ENCODE results near the gene GPR55. TPM values are rescaled to one million over a fixed set of nuclear protein-coding genes. Genes with fewer than 3 reads are reported as not detected.

Gene GPR55
- total RNA-seq, 1 experiment from 2014 or later, result not detected

GRCh38 chr2:230865307-230865765 lies 59.7 kb downstream of the GPR55 start:
- ChIA-PET RAD21 (ENCODE audit: low non-redundant PET in 1 of 2, low total read pairs in 2 of 2, uncharacterized antibody in 2 of 2, unreplicated experiment in 2 of 2) (no interaction called here), CTCF (interaction anchor here (0.6 to 1.4 kb wide), 6 partner anchors 9 to 41 kb away, joined by 3 to 7 read pairs (median 4); no protein-coding TSS in a partner anchor), POLR2A (interaction anchor here (0.7 kb wide), 1 partner anchor 11 kb away, joined by 3 read pairs; no protein-coding TSS in a partner anchor)
- peak overlapping the region; percentile 66; the same call in 1 of the 2 replicates for H3K27ac ChIP-seq (ENCODE audit: low read depth, low read length)
- no peaks in the 10 kb centered on the region for H3K9me3 ChIP-seq (ENCODE audit: control insufficient read depth in 1 of 2, insufficient read depth in 1 of 2, low read depth in 1 of 2, low read length in 2 of 2)
- H3K9me2 ChIP-seq (ENCODE audit: insufficient read depth), result no peaks in the 10 kb centered on the region
- peak overlapping the region; percentile 98 for H3K4me2 ChIP-seq (ENCODE audit: low read length)
- ATAC-seq (no peak), DNase-seq (ENCODE audit: low read depth, low spot score) (no peak)
- no peak overlapping the region for H2AFZ ChIP-seq (ENCODE audit: low read depth, low read length, poor library complexity, severe bottlenecking)
- peak overlapping the region; percentile 80 to 92 for H3K4me3 ChIP-seq (replicated peaks in 1 of 2; ENCODE audit: low read depth in 1 of 2, low read length in 2 of 2)
- no peaks in the 10 kb centered on the region; a peak in 1 of 4 replicates for H3K36me3 ChIP-seq (ENCODE audit: control insufficient read depth in 1 of 2, insufficient read depth in 2 of 2, low read length in 2 of 2)
- intact Hi-C loops (cut with micrococcal nuclease), result no loop called here
- BruUV-seq (replicated peaks), result no TSS peak
- peaks cover 24 to 34% of the 10 kb centered on the region in 2 experiments for H3K4me1 ChIP-seq (ENCODE audit: control insufficient read depth in 1 of 2, insufficient read depth in 2 of 2, low read length in 2 of 2)
- H3K27me3 ChIP-seq (ENCODE audit: insufficient read depth, low read length), result no peaks in the 10 kb centered on the region
- H4K20me1 ChIP-seq (ENCODE audit: insufficient read depth), result no peaks in the 10 kb centered on the region
- TF ChIP-seq POLR2A (IDR thresholded peaks at IDR 0.05; ENCODE audit: borderline replicate concordance, extremely low read depth, insufficient read depth, insufficient read length), result no peak
- TF ChIP-seq ELF1 (IDR thresholded peaks at IDR 0.05; ENCODE audit: borderline replicate concordance, low read depth), result no peak
- TF ChIP-seq CEBPB (IDR thresholded peaks at IDR 0.05; ENCODE audit: low read depth), result no peak
- TF ChIP-seq ATF3 (IDR thresholded peaks at IDR 0.05), result no peak
- TF ChIP-seq ZNF274 (IDR thresholded peaks at IDR 0.05; ENCODE audit: low read depth, low read length), result no peak
- TF ChIP-seq SP1 (IDR thresholded peaks at IDR 0.05; ENCODE audit: low read depth), result no peak
- no peak for TF ChIP-seq ZBTB33 (IDR thresholded peaks at IDR 0.05; ENCODE audit: extremely low read depth, insufficient replicate concordance, low read length)
- no peak for TF ChIP-seq POLR2AphosphoS5 (IDR thresholded peaks at IDR 0.05; ENCODE audit: low read depth, low read length)
- TF ChIP-seq, protein P1, sequence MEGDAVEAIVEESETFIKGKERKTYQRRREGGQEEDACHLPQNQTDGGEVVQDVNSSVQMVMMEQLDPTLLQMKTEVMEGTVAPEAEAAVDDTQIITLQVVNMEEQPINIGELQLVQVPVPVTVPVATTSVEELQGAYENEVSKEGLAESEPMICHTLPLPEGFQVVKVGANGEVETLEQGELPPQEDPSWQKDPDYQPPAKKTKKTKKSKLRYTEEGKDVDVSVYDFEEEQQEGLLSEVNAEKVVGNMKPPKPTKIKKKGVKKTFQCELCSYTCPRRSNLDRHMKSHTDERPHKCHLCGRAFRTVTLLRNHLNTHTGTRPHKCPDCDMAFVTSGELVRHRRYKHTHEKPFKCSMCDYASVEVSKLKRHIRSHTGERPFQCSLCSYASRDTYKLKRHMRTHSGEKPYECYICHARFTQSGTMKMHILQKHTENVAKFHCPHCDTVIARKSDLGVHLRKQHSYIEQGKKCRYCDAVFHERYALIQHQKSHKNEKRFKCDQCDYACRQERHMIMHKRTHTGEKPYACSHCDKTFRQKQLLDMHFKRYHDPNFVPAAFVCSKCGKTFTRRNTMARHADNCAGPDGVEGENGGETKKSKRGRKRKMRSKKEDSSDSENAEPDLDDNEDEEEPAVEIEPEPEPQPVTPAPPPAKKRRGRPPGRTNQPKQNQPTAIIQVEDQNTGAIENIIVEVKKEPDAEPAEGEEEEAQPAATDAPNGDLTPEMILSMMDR (IDR thresholded peaks at IDR 0.05 in 2 of 3, conservative IDR thresholded peaks at IDR 0.05 in 1 of 3; ENCODE audit: borderline replicate concordance in 1 of 3, insufficient read depth in 1 of 3, low read depth in 2 of 3, low read length in 2 of 3), result no peak
- no peak for TF ChIP-seq EGR1 (IDR thresholded peaks at IDR 0.05; ENCODE audit: low read depth)
- TF ChIP-seq TCF7L2 (IDR thresholded peaks at IDR 0.05; ENCODE audit: borderline replicate concordance, extremely low read depth, insufficient read depth, insufficient read length), result no peak
- TF ChIP-seq MAX (IDR thresholded peaks at IDR 0.05), result no peak
- TF ChIP-seq JUND (IDR thresholded peaks at IDR 0.05), result no peak
- no peak for TF ChIP-seq YY1 (IDR thresholded peaks at IDR 0.05; ENCODE audit: extremely low read depth, insufficient replicate concordance, low read depth, low read length)
- no peak for TF ChIP-seq EZH2phosphoT487 (IDR thresholded peaks at IDR 0.05; ENCODE audit: borderline replicate concordance)
- peaks cover 6% of the 10 kb centered on the region; the same call in 1 of the 2 replicates for H3K79me2 ChIP-seq (ENCODE audit: insufficient read depth, low read length)
- H3K9ac ChIP-seq (ENCODE audit: low read length), result peak overlapping the region; percentile 80

Data from HCT116 (cell line).